ENCODE measurements around the gene TMEM200C. TPM values are rescaled to one million over a fixed set of nuclear protein-coding genes. Genes with fewer than 3 reads are reported as not detected.
"Not testable (repeated sequence)": the region's sequence is repeated elsewhere in the genome, so short reads cannot be mapped to it uniquely, and the experiment has no call there.

Gene TMEM200C
- total and polyA plus RNA-seq, 4 experiments from 2014 or later = not detected

GRCh38 chr18:5874336-5874735 lies 21.0 kb downstream of the TMEM200C start:
- Histone ChIP-seq H3K4me3 (ENCODE audit: low read length in 2 of 2) (no peak overlapping the region), H3K36me3 (ENCODE audit: insufficient read depth, low read length) (no peaks in the 10 kb centered on the region), H3K9me3 (ENCODE audit: control insufficient read depth in 1 of 2, low read length in 2 of 2) (no peaks in the 10 kb centered on the region), H3K4me1 (ENCODE audit: insufficient read depth, low read length) (no peaks in the 10 kb centered on the region), H3K27ac (ENCODE audit: low read depth, low read length) (no peak overlapping the region), H3K27me3 (ENCODE audit: insufficient read depth, low read length) (no peaks in the 10 kb centered on the region)
- intact Hi-C loops (cut with micrococcal nuclease) = no loop called here
- no peaks in the 10 kb centered on the region for H3K4me1 Mint-ChIP-seq
- ChIA-PET CTCF (ENCODE audit: partially characterized antibody) (no interaction called here), POLR2A (ENCODE audit: partially characterized antibody) (no interaction called here)
- no peaks in the 10 kb centered on the region for H3K36me3 Mint-ChIP-seq
- peaks cover 2% of the 10 kb centered on the region in 2 donors for H3K27me3 Mint-ChIP-seq
- H3K27ac Mint-ChIP-seq = no peak overlapping the region
- DNase-seq = no peak
- H3K9me3 Mint-ChIP-seq = no peaks in the 10 kb centered on the region
- H3K4me3 Mint-ChIP-seq = no peak overlapping the region

- Histone ChIP-seq H3K27me3 (ENCODE audit: insufficient read depth, low read length) (no peaks in the 10 kb centered on the region), H3K36me3 (ENCODE audit: insufficient read depth, low read length) (no peaks in the 10 kb centered on the region), H3K27ac (ENCODE audit: low read depth, low read length) (no peak overlapping the region), H3K4me3 (ENCODE audit: low read length in 2 of 2) (no peak overlapping the region), H3K9me3 (ENCODE audit: control insufficient read depth in 1 of 2, low read length in 2 of 2) (no peaks in the 10 kb centered on the region), H3K4me1 (ENCODE audit: insufficient read depth, low read length) (no peaks in the 10 kb centered on the region)
- no peak for DNase-seq
- CTCF ChIA-PET (ENCODE audit: partially characterized antibody) = interaction anchor here (0.7 kb wide), 1 partner anchor 16 kb away, joined by 3 read pairs; no protein-coding TSS in a partner anchor
- intact Hi-C loops (cut with micrococcal nuclease) = no loop called here
- Mint-ChIP-seq H3K27ac (no peak overlapping the region), H3K27me3 (peaks cover 1 to 2% of the 10 kb centered on the region in 2 donors), H3K4me1 (no peaks in the 10 kb centered on the region), H3K9me3 (no peaks in the 10 kb centered on the region), H3K36me3 (no peaks in the 10 kb centered on the region), H3K4me3 (no peak overlapping the region)
- POLR2A ChIA-PET (ENCODE audit: partially characterized antibody) = no interaction called here
Measured at GRCh38 chr18:5872886-5873285, 22.4 kb downstream of the TMEM200C start.

GRCh38 chr18:5871426-5871825 lies 23.9 kb downstream of the TMEM200C start:
- Mint-ChIP-seq H3K9me3 (peaks cover 0 to 2% (median 0%) of the 10 kb centered on the region in 8 donors), H3K4me1 (no peaks in the 10 kb centered on the region), H3K4me3 (no peak overlapping the region), H3K36me3 (no peaks in the 10 kb centered on the region), H3K27me3 (peaks cover under 1 to 2% of the 10 kb centered on the region in 2 donors), H3K27ac (no peak overlapping the region)
- no peaks in the 10 kb centered on the region for H3K27me3 ChIP-seq (ENCODE audit: insufficient read depth, low read length)
- no peaks in the 10 kb centered on the region for H3K4me1 ChIP-seq (ENCODE audit: insufficient read depth, low read length)
- POLR2A ChIA-PET (ENCODE audit: partially characterized antibody) = no interaction called here
- no peak overlapping the region for H3K4me3 ChIP-seq (ENCODE audit: low read length in 2 of 2)
- no peaks in the 10 kb centered on the region for H3K9me3 ChIP-seq (ENCODE audit: control insufficient read depth in 1 of 2, low read length in 2 of 2)
- no peaks in the 10 kb centered on the region for H3K36me3 ChIP-seq (ENCODE audit: insufficient read depth, low read length)
- CTCF ChIA-PET (ENCODE audit: partially characterized antibody) = interaction anchor here (0.7 kb wide), 1 partner anchor 21 kb away, joined by 3 read pairs; no protein-coding TSS in a partner anchor
- no peak overlapping the region for H3K27ac ChIP-seq (ENCODE audit: low read depth, low read length)
- intact Hi-C loops (cut with micrococcal nuclease) = no loop called here
- no peak for DNase-seq

- Histone ChIP-seq H3K9me3 (ENCODE audit: control insufficient read depth in 1 of 2, low read length in 2 of 2) (no peaks in the 10 kb centered on the region), H3K27ac (ENCODE audit: low read depth, low read length) (no peak overlapping the region), H3K36me3 (ENCODE audit: insufficient read depth, low read length) (no peaks in the 10 kb centered on the region), H3K27me3 (ENCODE audit: insufficient read depth, low read length) (no peaks in the 10 kb centered on the region), H3K4me3 (ENCODE audit: low read length in 2 of 2) (no peak overlapping the region), H3K4me1 (ENCODE audit: insufficient read depth, low read length) (no peaks in the 10 kb centered on the region)
- Mint-ChIP-seq H3K4me1 (no peaks in the 10 kb centered on the region), H3K36me3 (no peaks in the 10 kb centered on the region), H3K27ac (no peak overlapping the region), H3K27me3 (peaks cover 2% of the 10 kb centered on the region in 2 donors), H3K9me3 (peaks cover 0 to 2% (median under 1%) of the 10 kb centered on the region in 8 donors), H3K4me3 (no peak overlapping the region)
- no peak for DNase-seq
- ChIA-PET POLR2A (ENCODE audit: partially characterized antibody) (no interaction called here), CTCF (ENCODE audit: partially characterized antibody) (no interaction called here)
- intact Hi-C loops (cut with micrococcal nuclease) = no loop called here
Measured at GRCh38 chr18:5868218-5868854, 27.0 kb downstream of the TMEM200C start.

- H3K9me3 ChIP-seq (ENCODE audit: control insufficient read depth in 1 of 2, low read length in 2 of 2) = no peaks in the 10 kb centered on the region
- no peaks in the 10 kb centered on the region for H3K4me1 ChIP-seq (ENCODE audit: insufficient read depth, low read length)
- no peaks in the 10 kb centered on the region for H3K36me3 Mint-ChIP-seq
- H3K9me3 Mint-ChIP-seq = peaks cover 0 to 23% (median 7%) of the 10 kb centered on the region in 8 donors
- H3K27ac Mint-ChIP-seq = no peak overlapping the region
- DNase-seq = no peak
- H3K27me3 Mint-ChIP-seq = peaks cover 0 to 2% of the 10 kb centered on the region in 2 donors
- no peaks in the 10 kb centered on the region for H3K4me1 Mint-ChIP-seq
- H3K27me3 ChIP-seq (ENCODE audit: insufficient read depth, low read length) = no peaks in the 10 kb centered on the region
- no peaks in the 10 kb centered on the region for H3K36me3 ChIP-seq (ENCODE audit: insufficient read depth, low read length)
- H3K4me3 ChIP-seq (ENCODE audit: low read length in 2 of 2) = no peak overlapping the region
- POLR2A ChIA-PET (ENCODE audit: partially characterized antibody) = no interaction called here
- intact Hi-C loops (cut with micrococcal nuclease) = no loop called here
- CTCF ChIA-PET (ENCODE audit: partially characterized antibody) = no interaction called here
- no peak overlapping the region for H3K4me3 Mint-ChIP-seq
- no peak overlapping the region for H3K27ac ChIP-seq (ENCODE audit: low read depth, low read length)
Measured at GRCh38 chr18:5865521-5865920, 29.8 kb downstream of the TMEM200C start.

GRCh38 chr18:5862127-5862526 lies 33.2 kb downstream of the TMEM200C start:
- H3K4me3 Mint-ChIP-seq; H3K4me3 ChIP-seq (ENCODE audit: low read length in 2 of 2); H3K4me1 Mint-ChIP-seq; POLR2A ChIA-PET (ENCODE audit: partially characterized antibody); CTCF ChIA-PET (ENCODE audit: partially characterized antibody); H3K27ac Mint-ChIP-seq; H3K36me3 ChIP-seq (ENCODE audit: insufficient read depth, low read length); H3K36me3 Mint-ChIP-seq; H3K4me1 ChIP-seq (ENCODE audit: insufficient read depth, low read length); H3K9me3 ChIP-seq (ENCODE audit: control insufficient read depth in 1 of 2, low read length in 2 of 2); intact Hi-C loops (cut with micrococcal nuclease); H3K27me3 Mint-ChIP-seq; H3K27me3 ChIP-seq (ENCODE audit: insufficient read depth, low read length); H3K27ac ChIP-seq (ENCODE audit: low read depth, low read length); DNase-seq: not testable (repeated sequence)
- peaks cover 2 to 25% (median 9%) of the 10 kb centered on the region in 8 donors for H3K9me3 Mint-ChIP-seq

- ChIA-PET POLR2A (ENCODE audit: partially characterized antibody) (no interaction called here), CTCF (ENCODE audit: partially characterized antibody) (interaction anchor here (0.9 kb wide), 1 partner anchor 16 kb away, joined by 3 read pairs; no protein-coding TSS in a partner anchor)
- Histone ChIP-seq H3K27me3 (ENCODE audit: insufficient read depth, low read length) (no peaks in the 10 kb centered on the region), H3K36me3 (ENCODE audit: insufficient read depth, low read length) (no peaks in the 10 kb centered on the region), H3K9me3 (ENCODE audit: control insufficient read depth in 1 of 2, low read length in 2 of 2) (no peaks in the 10 kb centered on the region), H3K4me1 (ENCODE audit: insufficient read depth, low read length) (no peaks in the 10 kb centered on the region), H3K4me3 (ENCODE audit: low read length in 2 of 2) (no peak overlapping the region), H3K27ac (ENCODE audit: low read depth, low read length) (no peak overlapping the region)
- H3K9me3 Mint-ChIP-seq = peaks cover 0 to 14% (median 8%) of the 10 kb centered on the region in 8 donors
- H3K27ac Mint-ChIP-seq = no peak overlapping the region
- DNase-seq = no peak
- H3K27me3 Mint-ChIP-seq = peaks cover 1 to 2% of the 10 kb centered on the region in 2 donors
- no peaks in the 10 kb centered on the region for H3K36me3 Mint-ChIP-seq
- H3K4me3 Mint-ChIP-seq = no peak overlapping the region
- intact Hi-C loops (cut with micrococcal nuclease) = no loop called here
- no peaks in the 10 kb centered on the region for H3K4me1 Mint-ChIP-seq
Measured at GRCh38 chr18:5857180-5857579, 38.1 kb downstream of the TMEM200C start.
